Effector memory CD4-positive, alpha-beta T cell (primary cell): ENCODE results near the gene DDX3X.
"Not testable (repeated sequence)": the region's sequence is repeated elsewhere in the genome, so short reads cannot be mapped to it uniquely, and the experiment has no call there.

Source experiments
- DNase-seq, 3 donors: peaks; one replicate each; pipeline ENCODE4 v3.0.0-alpha.2; 2020
- H3K27ac ChIP-seq: 2 replicates; pipeline ENCODE4 v1.7.0; 2013; ENCODE audit warnings: mild to moderate bottlenecking, low read length, moderate library complexity; ENCODE audit not compliant: insufficient read depth, poor library complexity, severe bottlenecking
- H3K27me3 ChIP-seq: replicated peaks from 2 replicates; pipeline ENCODE4 v1.7.0; 2013; ENCODE audit warnings: mild to moderate bottlenecking, low read length; ENCODE audit not compliant: insufficient read depth, control insufficient read depth, poor library complexity, severe bottlenecking
- H3K36me3 ChIP-seq: 2 replicates; pipeline ENCODE4 v1.7.0; 2013; ENCODE audit warnings: mild to moderate bottlenecking, low read length, moderate library complexity; ENCODE audit not compliant: control insufficient read depth, insufficient read depth
- H3K4me1 ChIP-seq: 2 replicates; pipeline ENCODE4 v1.7.0; 2013; ENCODE audit warnings: low read length, mild to moderate bottlenecking; ENCODE audit not compliant: control insufficient read depth, insufficient read depth, poor library complexity, severe bottlenecking
- H3K4me3 ChIP-seq: 2 replicates; pipeline ENCODE4 v1.7.0; 2013; ENCODE audit warnings: low read length, low read depth, mild to moderate bottlenecking; ENCODE audit not compliant: insufficient read depth, poor library complexity, severe bottlenecking
- H3K9me3 ChIP-seq: 2 replicates; pipeline ENCODE4 v1.7.0; 2013; ENCODE audit warnings: mild to moderate bottlenecking, low read length, moderate library complexity; ENCODE audit not compliant: control insufficient read depth

DDX3X gene

GRCh38 chrX:41304178-41304577 lies 29.8 kb upstream of the DDX3X start:
- Histone ChIP-seq H3K27me3 (no peaks in the 10 kb centered on the region), H3K9me3 (no peaks in the 10 kb centered on the region), H3K4me3 (no peak overlapping the region), H3K4me1 (no peaks in the 10 kb centered on the region), H3K27ac (no peak overlapping the region), H3K36me3 (no peaks in the 10 kb centered on the region)
- no peak for DNase-seq

- Histone ChIP-seq H3K9me3 (no peaks in the 10 kb centered on the region), H3K4me3 (no peak overlapping the region), H3K27ac (no peak overlapping the region), H3K4me1 (no peaks in the 10 kb centered on the region), H3K27me3 (no peaks in the 10 kb centered on the region), H3K36me3 (no peaks in the 10 kb centered on the region)
- no peak for DNase-seq
These were observed 24.9 kb upstream of the DDX3X start for GRCh38 chrX:41308884-41309647.

- no peaks in the 10 kb centered on the region for H3K27me3 ChIP-seq
- H3K4me1 ChIP-seq = no peaks in the 10 kb centered on the region
- no peak for DNase-seq
- H3K9me3 ChIP-seq = no peaks in the 10 kb centered on the region
- H3K4me3 ChIP-seq = no peak overlapping the region
- no peaks in the 10 kb centered on the region for H3K36me3 ChIP-seq
- H3K27ac ChIP-seq = no peak overlapping the region
These were observed 21.2 kb upstream of the DDX3X start for GRCh38 chrX:41312786-41313185.

DNA sequence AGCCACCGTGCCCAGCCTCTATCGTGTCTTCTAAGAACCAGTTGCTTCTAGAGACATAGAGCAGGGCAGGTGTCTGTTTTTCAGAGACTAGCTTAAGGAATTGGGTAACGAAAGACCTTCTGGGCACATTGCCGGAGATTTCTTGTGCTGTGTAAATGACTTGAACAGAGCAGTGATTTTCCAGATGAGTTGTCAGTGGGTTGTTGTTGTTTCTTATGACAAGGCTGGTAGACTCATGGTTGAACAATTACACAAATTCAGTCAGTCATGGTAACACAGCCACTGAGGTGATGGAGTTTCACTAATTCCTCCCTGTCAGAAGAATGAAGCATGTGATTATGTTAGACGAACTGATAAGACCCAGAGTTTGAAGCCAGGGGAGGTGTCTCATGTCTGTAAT lies 20.5 kb upstream of the DDX3X start:
- H3K27me3 ChIP-seq = no peaks in the 10 kb centered on the region
- H3K36me3 ChIP-seq = no peaks in the 10 kb centered on the region
- DNase-seq = no peak
- no peaks in the 10 kb centered on the region for H3K9me3 ChIP-seq
- H3K4me3 ChIP-seq = no peak overlapping the region
- H3K4me1 ChIP-seq = no peaks in the 10 kb centered on the region
- H3K27ac ChIP-seq = no peak overlapping the region

- Histone ChIP-seq H3K4me1 (no peaks in the 10 kb centered on the region), H3K27ac (no peak overlapping the region), H3K27me3 (no peaks in the 10 kb centered on the region), H3K9me3 (no peaks in the 10 kb centered on the region), H3K4me3 (no peak overlapping the region), H3K36me3 (no peaks in the 10 kb centered on the region)
- no peak for DNase-seq
These were observed 19.8 kb upstream of the DDX3X start for GRCh38 chrX:41314204-41314603.

DNA sequence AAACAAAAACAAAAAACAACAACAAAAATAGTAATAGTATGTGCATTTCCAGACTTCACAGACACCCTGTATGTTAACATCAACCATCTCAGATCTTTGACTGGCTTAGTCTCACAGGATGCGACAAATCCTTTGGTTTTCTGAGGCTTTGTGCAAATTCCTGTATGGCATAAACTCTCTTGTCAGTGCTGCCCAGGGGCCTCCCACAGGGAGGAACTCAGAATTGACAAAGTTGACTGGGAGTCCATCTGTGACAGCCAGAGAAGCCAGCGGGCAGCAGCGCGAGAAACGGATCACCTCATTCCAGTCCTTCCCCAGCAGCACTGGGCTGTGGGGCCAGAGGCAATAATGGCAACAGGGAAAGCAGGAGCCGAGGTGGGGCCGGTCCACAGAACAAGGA lies 19.1 kb upstream of the DDX3X start:
- no peak for DNase-seq
- no peaks in the 10 kb centered on the region for H3K9me3 ChIP-seq
- H3K27ac ChIP-seq = no peak overlapping the region
- no peak overlapping the region for H3K4me3 ChIP-seq
- no peaks in the 10 kb centered on the region for H3K27me3 ChIP-seq
- no peaks in the 10 kb centered on the region for H3K4me1 ChIP-seq
- H3K36me3 ChIP-seq = no peaks in the 10 kb centered on the region

DNA sequence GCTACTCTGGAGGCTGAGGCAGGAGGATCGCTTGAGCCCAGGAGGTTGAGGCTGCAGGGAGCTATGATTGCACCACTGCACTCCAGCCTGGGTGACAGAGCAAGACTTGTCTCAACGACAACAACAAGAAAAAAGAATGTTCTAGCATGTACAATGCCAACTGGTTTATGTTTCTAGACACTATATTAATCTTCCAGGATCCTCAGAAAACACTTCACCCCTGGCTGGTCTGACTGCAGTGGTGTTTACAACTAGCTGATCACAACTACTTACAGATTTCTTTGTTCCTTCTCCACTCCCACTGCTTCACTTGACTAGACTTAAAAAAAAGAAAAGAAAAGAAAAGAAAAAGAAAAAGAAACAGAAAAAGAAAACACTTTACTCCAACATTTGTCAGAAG lies 17.7 kb upstream of the DDX3X start:
- not testable (repeated sequence) for H3K27ac ChIP-seq

DNA sequence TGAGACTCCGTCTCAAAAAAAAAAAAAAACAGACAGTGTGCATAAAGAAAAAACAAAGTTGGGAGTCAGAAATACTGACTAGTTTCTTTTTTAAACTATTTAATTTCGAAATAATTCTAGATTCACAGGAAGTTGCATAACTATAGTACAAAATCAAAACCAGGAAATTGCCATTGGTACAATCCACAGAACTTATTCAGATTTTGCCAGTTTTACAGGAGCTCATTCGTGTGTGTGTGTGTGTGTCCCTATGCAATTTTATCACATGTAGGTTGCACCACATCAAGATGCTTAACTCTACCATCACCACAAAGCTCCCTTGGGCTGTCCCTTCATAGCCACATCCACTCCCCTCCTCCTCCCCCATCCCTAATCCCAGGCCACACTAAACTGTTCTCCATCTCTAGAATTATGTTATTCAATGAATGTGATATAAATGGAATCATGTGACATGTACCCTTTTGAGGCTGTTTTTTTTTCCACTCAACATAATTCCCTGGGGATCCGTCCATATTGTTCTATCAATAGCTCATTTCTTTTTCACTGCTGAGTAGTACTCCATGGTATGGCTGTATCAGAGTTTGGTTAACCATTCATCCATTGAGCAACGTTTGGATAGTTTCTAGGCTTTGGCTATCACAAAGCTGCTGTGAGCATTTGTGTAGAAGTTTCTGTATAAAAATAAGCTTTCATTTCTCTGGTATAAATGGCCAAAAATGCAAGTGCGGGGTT lies 16.3 kb upstream of the DDX3X start:
- Histone ChIP-seq H3K4me3 (no peak overlapping the region), H3K4me1 (no peaks in the 10 kb centered on the region), H3K9me3 (no peaks in the 10 kb centered on the region), H3K27me3 (no peaks in the 10 kb centered on the region), H3K36me3 (no peaks in the 10 kb centered on the region), H3K27ac (no peak overlapping the region)
- DNase-seq = no peak

More for the DNA sequence above, 17.7 kb upstream of the DDX3X start:
- not testable (repeated sequence) for DNase-seq, H3K4me1 ChIP-seq, H3K36me3 ChIP-seq, H3K9me3 ChIP-seq, H3K4me3 ChIP-seq, H3K27me3 ChIP-seq

DNA sequence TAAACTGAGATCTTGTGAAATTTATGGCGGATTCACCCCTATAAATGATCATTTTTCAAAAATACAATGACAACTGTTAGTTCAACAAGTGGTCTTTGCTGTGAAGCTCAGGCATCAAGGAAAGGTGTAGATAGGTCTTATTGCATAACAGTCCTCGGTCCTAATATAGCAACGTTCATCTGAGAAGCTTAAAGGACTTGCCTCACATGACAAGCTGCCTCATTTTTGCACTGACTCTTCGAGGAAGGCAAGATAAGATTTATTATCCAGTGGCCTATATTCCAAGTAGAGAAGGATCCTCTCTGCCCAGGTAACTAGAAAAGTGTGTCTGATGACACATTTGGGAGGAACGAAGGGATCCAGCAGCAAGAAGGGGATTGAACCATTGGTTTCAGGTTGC lies 13.6 kb upstream of the DDX3X start:
- Histone ChIP-seq H3K36me3 (no peaks in the 10 kb centered on the region), H3K9me3 (no peaks in the 10 kb centered on the region), H3K27ac (no peak overlapping the region), H3K27me3 (no peaks in the 10 kb centered on the region), H3K4me3 (no peak overlapping the region), H3K4me1 (no peaks in the 10 kb centered on the region)
- no peak for DNase-seq

DNA sequence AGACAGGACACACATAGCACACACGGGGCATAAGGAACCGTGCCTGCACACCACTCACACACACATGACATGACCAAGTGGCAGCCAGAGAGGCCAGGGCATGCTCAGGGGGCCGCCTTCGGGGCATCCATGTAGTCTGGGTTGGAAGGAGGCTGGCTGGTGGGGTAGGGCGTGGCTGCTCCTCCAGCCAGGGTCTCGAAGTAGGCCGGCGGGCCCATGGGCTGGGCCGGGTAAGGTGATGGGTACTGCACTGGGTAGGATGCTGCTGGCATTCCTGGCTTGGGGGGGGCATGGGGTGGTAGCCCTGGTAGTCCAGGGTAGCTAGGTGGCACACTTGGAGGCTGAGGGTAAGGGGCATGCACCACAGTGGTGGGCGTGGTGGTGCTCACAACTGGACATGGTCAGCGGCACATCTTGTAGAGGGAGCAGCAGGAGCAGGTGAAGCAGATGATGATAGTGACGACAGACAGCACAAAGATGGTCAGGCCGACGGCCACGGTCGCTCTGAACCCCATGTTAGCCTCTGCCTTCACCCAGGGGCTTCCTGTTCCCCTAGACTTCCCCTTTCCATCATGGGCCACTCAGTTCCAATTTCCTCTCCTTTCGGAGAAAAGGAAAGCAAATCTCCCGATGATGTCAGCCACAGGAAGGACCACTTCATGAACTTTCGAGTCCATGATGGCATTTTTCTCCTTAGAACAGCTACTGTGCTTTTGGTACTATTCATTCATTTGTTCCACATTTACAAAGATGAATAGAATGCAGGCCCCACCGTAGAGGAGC lies 10.9 kb upstream of the DDX3X start:
- Histone ChIP-seq H3K27ac (no peak overlapping the region), H3K27me3 (no peaks in the 10 kb centered on the region), H3K36me3 (no peaks in the 10 kb centered on the region)

More for the DNA sequence above, 10.9 kb upstream of the DDX3X start:
- no peak overlapping the region for H3K4me3 ChIP-seq
- DNase-seq = no peak
- no peaks in the 10 kb centered on the region for H3K4me1 ChIP-seq
- no peaks in the 10 kb centered on the region for H3K9me3 ChIP-seq
